Activated naive CD4-positive, alpha-beta T cell treated with anti-CD3 and anti-CD28 coated beads for 36 hours (primary cell): ENCODE results near the gene SCFD2. TPM values are rescaled to one million over a fixed set of nuclear protein-coding genes. Genes with fewer than 3 reads are reported as not detected.
"Not testable (repeated sequence)": the region's sequence is repeated elsewhere in the genome, so short reads cannot be mapped to it uniquely, and the experiment has no call there.

Source experiments
- CTCF ChIA-PET: fragments of 350-600 bp; sonication (Branson Sonifier 250); formaldehyde crosslinking; loops from one replicate; lab custom pipeline; 2021; ENCODE audit warnings: antibody characterized with exemption; lab: Charles Lee
- DNase-seq: peaks from one replicate; pipeline ENCODE4 v3.0.0-alpha.2; 2020
- H3K27ac Mint-ChIP-seq: one replicate; pipeline ENCODE4 v1.8.0; 2021; ENCODE audit warnings: mild to moderate bottlenecking, mixed read lengths
- H3K27me3 Mint-ChIP-seq: one replicate; pipeline ENCODE4 v1.8.0; 2021; ENCODE audit warnings: low read depth, mixed read lengths
- H3K36me3 Mint-ChIP-seq: one replicate; pipeline ENCODE4 v1.8.0; 2021; ENCODE audit warnings: low read depth, mixed read lengths
- H3K4me1 Mint-ChIP-seq: one replicate; pipeline ENCODE4 v1.8.0; 2021; ENCODE audit warnings: low read depth, mixed read lengths
- H3K4me3 Mint-ChIP-seq: one replicate; pipeline ENCODE4 v1.8.0; 2021; ENCODE audit warnings: mild to moderate bottlenecking, moderate library complexity, mixed read lengths
- H3K9me3 Mint-ChIP-seq: one replicate; pipeline ENCODE4 v1.8.0; 2021; ENCODE audit warnings: mixed read lengths
- intact Hi-C: fragments of 100-400 bp; cut with micrococcal nuclease; formaldehyde crosslinking; loops from one replicate; pipeline ENCODE4 v1.15.1; 2023
- total RNA-seq, 2 experiments: library from RNA; stranded (reverse); gene quantifications; one replicate each; pipeline ENCODE4 v1.2.3, GENCODE V29; 2021

SCFD2 gene
- total RNA-seq, 2 experiments from 2014 or later, result 14.3 to 15.1 TPM

GRCh38 chr4:53365121-53365485 lies 758 bp downstream of the SCFD2 start:
- CTCF ChIA-PET, result no interaction called here

GRCh38 chr4:53364624-53365023 lies 1.2 kb downstream of the SCFD2 start:
- no peaks in the 10 kb centered on the region for H3K27me3 Mint-ChIP-seq
- H3K4me3 Mint-ChIP-seq, result peak overlapping the region; percentile 96
- intact Hi-C loops, result loop anchor here (5.0 kb wide), 2 partner anchors 167 to 252 kb away; no protein-coding TSS in a partner anchor
- H3K27ac Mint-ChIP-seq, result peak overlapping the region; percentile 33
- H3K36me3 Mint-ChIP-seq, result peaks cover 12% of the 10 kb centered on the region
- peaks cover 48% of the 10 kb centered on the region for H3K4me1 Mint-ChIP-seq
- no peak for DNase-seq
- H3K9me3 Mint-ChIP-seq, result no peaks in the 10 kb centered on the region
- CTCF ChIA-PET, result no interaction called here

More at GRCh38 chr4:53365121-53365485, 758 bp downstream of the SCFD2 start:
- peak; percentile 20 for DNase-seq
- H3K36me3 Mint-ChIP-seq, result peaks cover 10% of the 10 kb centered on the region
- H3K27me3 Mint-ChIP-seq, result peaks cover 2% of the 10 kb centered on the region
- H3K4me1 Mint-ChIP-seq, result peaks cover 44% of the 10 kb centered on the region
- no peaks in the 10 kb centered on the region for H3K9me3 Mint-ChIP-seq
- peak overlapping the region; percentile 96 for H3K4me3 Mint-ChIP-seq
- H3K27ac Mint-ChIP-seq, result peak overlapping the region; percentile 96
- intact Hi-C loops, result loop anchor here (5.0 kb wide), 2 partner anchors 168 to 253 kb away; no protein-coding TSS in a partner anchor

- Mint-ChIP-seq H3K36me3 (peaks cover 17% of the 10 kb centered on the region), H3K4me1 (peaks cover 52% of the 10 kb centered on the region), H3K27me3 (no peaks in the 10 kb centered on the region), H3K27ac (no peak overlapping the region), H3K4me3 (peak overlapping the region; percentile 57), H3K9me3 (no peaks in the 10 kb centered on the region)
- CTCF ChIA-PET, result interaction anchor here (0.5 kb wide), 1 partner anchor 15 kb away, joined by 3 read pairs; no protein-coding TSS in a partner anchor
- DNase-seq, result no peak
- intact Hi-C loops, result no loop called here
Observed at GRCh38 chr4:53362093-53362492, 3.8 kb downstream of the SCFD2 start.

- H3K36me3 Mint-ChIP-seq, result peaks cover 18% of the 10 kb centered on the region
- H3K9me3 Mint-ChIP-seq, result no peaks in the 10 kb centered on the region
- intact Hi-C loops, result no loop called here
- no peak for DNase-seq
- CTCF ChIA-PET, result no interaction called here
- no peak overlapping the region for H3K27ac Mint-ChIP-seq
- H3K4me3 Mint-ChIP-seq, result no peak overlapping the region
- H3K27me3 Mint-ChIP-seq, result no peaks in the 10 kb centered on the region
- H3K4me1 Mint-ChIP-seq, result peaks cover 46% of the 10 kb centered on the region
Observed at GRCh38 chr4:53361451-53361850, 4.4 kb downstream of the SCFD2 start.

GRCh38 chr4:53355930-53356521 lies 9.8 kb downstream of the SCFD2 start:
- no peak overlapping the region for H3K27ac Mint-ChIP-seq

GRCh38 chr4:53354012-53354722 lies 11.7 kb downstream of the SCFD2 start:
- CTCF ChIA-PET, result no interaction called here
- Mint-ChIP-seq H3K9me3 (no peaks in the 10 kb centered on the region), H3K27ac (no peak overlapping the region), H3K4me1 (peaks cover 13% of the 10 kb centered on the region), H3K36me3 (peaks cover 41% of the 10 kb centered on the region), H3K4me3 (no peak overlapping the region), H3K27me3 (no peaks in the 10 kb centered on the region)
- DNase-seq, result no peak
- intact Hi-C loops, result no loop called here

More at GRCh38 chr4:53355930-53356521, 9.8 kb downstream of the SCFD2 start:
- Mint-ChIP-seq H3K9me3 (no peaks in the 10 kb centered on the region), H3K27me3 (no peaks in the 10 kb centered on the region), H3K4me3 (no peak overlapping the region), H3K4me1 (peaks cover 28% of the 10 kb centered on the region), H3K36me3 (peaks cover 31% of the 10 kb centered on the region)
- intact Hi-C loops, result no loop called here
- CTCF ChIA-PET, result no interaction called here
- no peak for DNase-seq

- H3K27ac Mint-ChIP-seq, result no peak overlapping the region
- H3K9me3 Mint-ChIP-seq, result peaks cover 15% of the 10 kb centered on the region
- H3K4me3 Mint-ChIP-seq, result no peak overlapping the region
- CTCF ChIA-PET, result no interaction called here
- DNase-seq, result no peak
- H3K4me1 Mint-ChIP-seq, result no peaks in the 10 kb centered on the region
- H3K36me3 Mint-ChIP-seq, result peaks cover 61% of the 10 kb centered on the region
- intact Hi-C loops, result no loop called here
- no peaks in the 10 kb centered on the region for H3K27me3 Mint-ChIP-seq
Observed at GRCh38 chr4:53349091-53349491, 16.8 kb downstream of the SCFD2 start.

GRCh38 chr4:53348046-53348445 lies 17.8 kb downstream of the SCFD2 start:
- no peak overlapping the region for H3K4me3 Mint-ChIP-seq
- H3K27ac Mint-ChIP-seq, result no peak overlapping the region
- peaks cover 19% of the 10 kb centered on the region for H3K9me3 Mint-ChIP-seq
- DNase-seq, result no peak
- no peaks in the 10 kb centered on the region for H3K27me3 Mint-ChIP-seq
- peaks cover 3% of the 10 kb centered on the region for H3K4me1 Mint-ChIP-seq
- H3K36me3 Mint-ChIP-seq, result peaks cover 64% of the 10 kb centered on the region
- intact Hi-C loops, result no loop called here
- CTCF ChIA-PET, result no interaction called here

GRCh38 chr4:53346920-53347852 lies 18.7 kb downstream of the SCFD2 start:
- Mint-ChIP-seq H3K27ac (no peak overlapping the region), H3K27me3 (no peaks in the 10 kb centered on the region), H3K9me3 (peaks cover 25% of the 10 kb centered on the region), H3K4me1 (peaks cover 5% of the 10 kb centered on the region), H3K4me3 (no peak overlapping the region), H3K36me3 (peaks cover 66% of the 10 kb centered on the region)
- intact Hi-C loops, result no loop called here
- CTCF ChIA-PET, result interaction anchor here (0.6 to 0.7 kb wide), 2 partner anchors 15 to 117 kb away, joined by 3 to 4 read pairs; no protein-coding TSS in a partner anchor
- no peak for DNase-seq

- H3K27me3 Mint-ChIP-seq, H3K4me3 Mint-ChIP-seq, H3K4me1 Mint-ChIP-seq, H3K27ac Mint-ChIP-seq, DNase-seq, intact Hi-C loops: not testable (repeated sequence)
- peaks cover 32% of the 10 kb centered on the region for H3K9me3 Mint-ChIP-seq
- CTCF ChIA-PET, result interaction anchor here (0.6 kb wide), 1 partner anchor 118 kb away, joined by 4 read pairs; no protein-coding TSS in a partner anchor
- H3K36me3 Mint-ChIP-seq, result peaks cover 74% of the 10 kb centered on the region
Observed at GRCh38 chr4:53346392-53346791, 19.5 kb downstream of the SCFD2 start.

- Mint-ChIP-seq H3K9me3 (peaks cover 34% of the 10 kb centered on the region), H3K36me3 (peaks cover 62% of the 10 kb centered on the region)
- H3K4me3 Mint-ChIP-seq, CTCF ChIA-PET, H3K27ac Mint-ChIP-seq, intact Hi-C loops, H3K4me1 Mint-ChIP-seq, H3K27me3 Mint-ChIP-seq, DNase-seq: not testable (repeated sequence)
Observed at GRCh38 chr4:53340145-53340544, 25.7 kb downstream of the SCFD2 start.

GRCh38 chr4:53334916-53335315 lies 30.9 kb downstream of the SCFD2 start:
- H3K27me3 Mint-ChIP-seq, intact Hi-C loops, H3K4me3 Mint-ChIP-seq, H3K4me1 Mint-ChIP-seq, H3K27ac Mint-ChIP-seq, CTCF ChIA-PET, H3K9me3 Mint-ChIP-seq, DNase-seq: not testable (repeated sequence)
- H3K36me3 Mint-ChIP-seq, result peaks cover 33% of the 10 kb centered on the region
